HCT116 (cell line): ENCODE measurements around the gene MRPL20. TPM values are rescaled to one million over a fixed set of nuclear protein-coding genes. Genes with fewer than 3 reads are reported as not detected.
"Not testable (repeated sequence)": the region's sequence is repeated elsewhere in the genome, so short reads cannot be mapped to it uniquely, and the experiment has no call there.

Experiments
- ATAC-seq: fragments of 200-7000 bp; cut with Tn5 transposase; 2 replicates; pipeline ENCODE4 v1.9.1; 2020; ENCODE audit warnings: mild to moderate bottlenecking, moderate library complexity
- BruUV-seq: library from RNA; stranded (reverse); fragments of 400-500 nt; replicated peaks from 2 replicates; lab custom pipeline; 2021; lab: Mats Ljungman, UMichigan
- CTCF ChIA-PET: fragments of 300-600 bp; sonication (Branson Sonifier 250); formaldehyde crosslinking; loops from one replicate; lab custom pipeline; 2021; ENCODE audit warnings: antibody characterized with exemption; lab: Charles Lee
- POLR2A ChIA-PET: fragments of 300-600, 350-600 bp; sonication (Branson Sonifier 250); formaldehyde crosslinking; loops from one replicate; lab custom pipeline; 2021; ENCODE audit warnings: antibody characterized with exemption; lab: Charles Lee
- RAD21 ChIA-PET, 2 experiments: fragments of 300-600 bp; sonication (Branson Sonifier 250); formaldehyde crosslinking; loops; one replicate each; lab custom pipeline; 2023; ENCODE audit warnings: low total read pairs in 2 of 2; ENCODE audit not compliant: uncharacterized antibody in 2 of 2, unreplicated experiment in 2 of 2, low non-redundant PET in 1 of 2; lab: Charles Lee
- DNase-seq: peaks from one replicate; pipeline ENCODE4 v3.0.0-alpha.2; 2010; ENCODE audit warnings: low read depth, low spot score
- H2AFZ ChIP-seq: fragments of 200-600 bp; shearing (Covaris generic), sonication (generic); 2 replicates; pipeline ENCODE4 v1.6.1; 2017; ENCODE audit warnings: low read depth, mixed run types, mixed read lengths, antibody characterized with exemption, low read length; ENCODE audit not compliant: poor library complexity, severe bottlenecking
- H3K27ac ChIP-seq: 2 replicates; pipeline ENCODE4 v1.5.1; 2012; ENCODE audit warnings: low read depth, low read length
- H3K27me3 ChIP-seq: fragments of 200-600 bp; sonication (generic); 2 replicates; pipeline ENCODE4 v1.6.1; 2016; ENCODE audit warnings: mixed run types, low read length, mixed read lengths; ENCODE audit not compliant: insufficient read depth
- H3K36me3 ChIP-seq, 2 experiments: fragments of 200-500 bp in 1 of 2; fragments of 200-600 bp in 1 of 2; sonication (Bioruptor generic) in 1 of 2; sonication (generic) in 1 of 2; 2 replicates each; pipeline versions ENCODE4 v1.5.1 to v1.6.1; 2014 to 2016; ENCODE audit warnings: low read length in 2 of 2, inconsistent platforms in 1 of 2, mixed read lengths in 1 of 2, mixed run types in 1 of 2; ENCODE audit not compliant: insufficient read depth in 2 of 2, control insufficient read depth in 1 of 2
- H3K4me1 ChIP-seq, 2 experiments: fragments of 200-600 bp in 1 of 2; sonication (generic) in 1 of 2; 2 replicates each; pipeline versions ENCODE4 v1.5.1 to v1.6.1; 2012 to 2017; ENCODE audit warnings: low read length in 2 of 2, inconsistent platforms in 1 of 2, mild to moderate bottlenecking in 1 of 2, mixed read lengths in 1 of 2, mixed run types in 1 of 2, moderate library complexity in 1 of 2; ENCODE audit not compliant: insufficient read depth in 2 of 2, control insufficient read depth in 1 of 2
- H3K4me2 ChIP-seq: fragments of 200-600 bp; sonication (generic); 2 replicates; pipeline ENCODE4 v1.6.1; 2017; ENCODE audit warnings: mixed run types, low read length, mixed read lengths
- H3K4me3 ChIP-seq, 2 experiments: fragments of 200-600 bp in 1 of 2; sonication (generic) in 1 of 2; replicated peaks in 1 of 2; 2 replicates each; pipeline ENCODE4 v1.5.1; 2011 to 2016; ENCODE audit warnings: low read length in 2 of 2, control low read depth in 1 of 2, low read depth in 1 of 2, mild to moderate bottlenecking in 1 of 2, mixed read lengths in 1 of 2, mixed run types in 1 of 2
- H3K79me2 ChIP-seq: fragments of 200-600 bp; sonication (generic); 2 replicates; pipeline ENCODE4 v1.6.1; 2017; ENCODE audit warnings: mild to moderate bottlenecking, mixed run types, low read length, moderate library complexity, mixed read lengths; ENCODE audit not compliant: insufficient read depth
- H3K9ac ChIP-seq: fragments of 200-600 bp; sonication (generic); 2 replicates; pipeline ENCODE4 v1.6.1; 2016; ENCODE audit warnings: low read length, mixed read lengths
- H3K9me2 ChIP-seq: fragments of 200-600 bp; sonication (generic), shearing (Covaris generic); 2 replicates; pipeline ENCODE4 v1.6.1; 2017; ENCODE audit warnings: mixed run types, mild to moderate bottlenecking, moderate library complexity; ENCODE audit not compliant: insufficient read depth
- H3K9me3 ChIP-seq, 2 experiments: fragments of 200-500 bp in 1 of 2; fragments of 200-600 bp in 1 of 2; sonication (Bioruptor generic) in 1 of 2; sonication (generic) in 1 of 2; 2 replicates each; pipeline ENCODE4 v1.6.1; 2014 to 2017; ENCODE audit warnings: low read length in 2 of 2, mixed read lengths in 2 of 2, inconsistent platforms in 1 of 2, low read depth in 1 of 2, mild to moderate bottlenecking in 1 of 2, mixed run types in 1 of 2, moderate library complexity in 1 of 2; ENCODE audit not compliant: control insufficient read depth in 1 of 2, insufficient read depth in 1 of 2
- H4K20me1 ChIP-seq: fragments of 200-600 bp; sonication (generic), shearing (Covaris generic); 2 replicates; pipeline ENCODE4 v1.6.1; 2017; ENCODE audit warnings: mixed run types, mild to moderate bottlenecking, moderate library complexity; ENCODE audit not compliant: insufficient read depth
- ATF3 ChIP-seq: IDR thresholded peaks from 2 replicates; pipeline ENCODE4 v1.6.1; 2012
- CBX3 ChIP-seq: IDR thresholded peaks from 2 replicates; pipeline ENCODE4 v1.6.1; 2012; ENCODE audit warnings: low read depth
- CEBPB ChIP-seq: IDR thresholded peaks from 2 replicates; pipeline ENCODE4 v1.6.1; 2012; ENCODE audit warnings: low read depth
- EZH2phosphoT487 ChIP-seq: fragments of 200-600 bp; IDR thresholded peaks from 2 replicates; pipeline ENCODE4 v1.6.1; 2018; ENCODE audit warnings: antibody characterized with exemption, borderline replicate concordance
- MAX ChIP-seq: IDR thresholded peaks from 2 replicates; pipeline ENCODE4 v1.6.1; 2012
- POLR2A ChIP-seq: IDR thresholded peaks from 2 replicates; pipeline ENCODE4 v1.7.0; 2011; ENCODE audit warnings: borderline replicate concordance; ENCODE audit not compliant: insufficient read depth, insufficient read length; ENCODE audit errors: extremely low read depth
- SP1 ChIP-seq: IDR thresholded peaks from 2 replicates; pipeline ENCODE4 v1.6.1; 2012; ENCODE audit warnings: low read depth
- intact Hi-C: fragments of 100-400 bp; cut with micrococcal nuclease; formaldehyde crosslinking; loops from 2 replicates; pipeline ENCODE4 v1.10.0; 2022
- total RNA-seq: library from RNA; stranded (reverse); gene quantifications from one replicate; pipeline ENCODE4 v1.2.1, GENCODE V29; 2021; ENCODE audit not compliant: unreplicated experiment

MRPL20 gene
- total RNA-seq, 1 experiment from 2014 or later, result 131 TPM

- no peak for TF ChIP-seq CBX3
- no peak for TF ChIP-seq MAX
- no peak for TF ChIP-seq EZH2phosphoT487
- no peak for TF ChIP-seq SP1
- TF ChIP-seq POLR2A, result no peak
- no peak for TF ChIP-seq ATF3
- TF ChIP-seq CEBPB, result no peak
- POLR2A ChIA-PET, result no interaction called here
- RAD21 ChIA-PET, result no interaction called here
- H3K4me2 ChIP-seq, result no peak overlapping the region
- CTCF ChIA-PET, result no interaction called here
- H3K27me3 ChIP-seq, result no peaks in the 10 kb centered on the region
- peaks cover 0 to 15% of the 10 kb centered on the region in 2 experiments; a peak in 1 of 4 replicates for H3K9me3 ChIP-seq
- intact Hi-C loops, result no loop called here
- no peak overlapping the region for H3K27ac ChIP-seq
- no peak overlapping the region for H3K4me3 ChIP-seq
- H2AFZ ChIP-seq, result no peak overlapping the region
- ATAC-seq, result no peak
- no peaks in the 10 kb centered on the region for H4K20me1 ChIP-seq
- H3K9me2 ChIP-seq, result 0 out of 2 replicates have a peak, but pooled peaks cover 3% of the 10 kb centered on the region
- peaks cover 29% of the 10 kb centered on the region for H3K79me2 ChIP-seq
- H3K36me3 ChIP-seq, result peaks cover 0 to 11% of the 10 kb centered on the region in 2 experiments; a peak in 1 of 4 replicates
- H3K4me1 ChIP-seq, result peaks cover 10 to 24% of the 10 kb centered on the region in 2 experiments
- no peak overlapping the region for H3K9ac ChIP-seq
- DNase-seq, result no peak
- BruUV-seq, result no TSS peak
Measured at GRCh38 chr1:1370771-1371300, 36.3 kb downstream of the MRPL20 start.

- CTCF ChIA-PET, H3K9me2 ChIP-seq, POLR2A ChIA-PET, H2AFZ ChIP-seq, BruUV-seq, RAD21 ChIA-PET, H3K4me2 ChIP-seq, intact Hi-C loops, H3K4me3 ChIP-seq, H4K20me1 ChIP-seq, H3K9ac ChIP-seq, H3K27me3 ChIP-seq, DNase-seq, H3K27ac ChIP-seq, ATAC-seq: not testable (repeated sequence)
- H3K4me1 ChIP-seq, result peaks cover 10 to 24% of the 10 kb centered on the region in 2 experiments
- H3K9me3 ChIP-seq, result peaks cover 0 to 16% of the 10 kb centered on the region in 2 experiments; a peak in 1 of 4 replicates
- peaks cover 29% of the 10 kb centered on the region for H3K79me2 ChIP-seq
- peaks cover 0 to 11% of the 10 kb centered on the region in 2 experiments; a peak in 1 of 4 replicates for H3K36me3 ChIP-seq
Measured at GRCh38 chr1:1370094-1370493, 37.0 kb downstream of the MRPL20 start.
